Measurements from ENCODE around the gene KAT2A. TPM values are rescaled to one million over a fixed set of nuclear protein-coding genes. Genes with fewer than 3 reads are reported as not detected.
A peak's percentile ranks its signal among the peaks of the same experiment; 100 is the strongest.

KAT2A gene
- total and polyA plus RNA-seq, 8 donors, result 39.9 to 77.6 (median 70.8) TPM

GRCh38 chr17:42118126-42118510 lies 3.0 kb downstream of the KAT2A start:
- Histone ChIP-seq H3K9me3 (no peaks in the 10 kb centered on the region), H3K27me3 (no peaks in the 10 kb centered on the region), H3K4me3 (no peak overlapping the region), H3K4me1 (peaks cover 7 to 40% of the 10 kb centered on the region in 2 donors), H3K27ac (no peak overlapping the region), H3K36me3 (peaks cover 0 to 38% of the 10 kb centered on the region in 2 donors)
- no peak for ATAC-seq
- intact Hi-C loops (cut with DNase I), result loop anchor here in 1 of 2 donors (10.0 kb wide), 1 partner anchor 93 kb away; the partner anchor contains the start of gene NKIRAS2
- TF ChIP-seq, protein P1, sequence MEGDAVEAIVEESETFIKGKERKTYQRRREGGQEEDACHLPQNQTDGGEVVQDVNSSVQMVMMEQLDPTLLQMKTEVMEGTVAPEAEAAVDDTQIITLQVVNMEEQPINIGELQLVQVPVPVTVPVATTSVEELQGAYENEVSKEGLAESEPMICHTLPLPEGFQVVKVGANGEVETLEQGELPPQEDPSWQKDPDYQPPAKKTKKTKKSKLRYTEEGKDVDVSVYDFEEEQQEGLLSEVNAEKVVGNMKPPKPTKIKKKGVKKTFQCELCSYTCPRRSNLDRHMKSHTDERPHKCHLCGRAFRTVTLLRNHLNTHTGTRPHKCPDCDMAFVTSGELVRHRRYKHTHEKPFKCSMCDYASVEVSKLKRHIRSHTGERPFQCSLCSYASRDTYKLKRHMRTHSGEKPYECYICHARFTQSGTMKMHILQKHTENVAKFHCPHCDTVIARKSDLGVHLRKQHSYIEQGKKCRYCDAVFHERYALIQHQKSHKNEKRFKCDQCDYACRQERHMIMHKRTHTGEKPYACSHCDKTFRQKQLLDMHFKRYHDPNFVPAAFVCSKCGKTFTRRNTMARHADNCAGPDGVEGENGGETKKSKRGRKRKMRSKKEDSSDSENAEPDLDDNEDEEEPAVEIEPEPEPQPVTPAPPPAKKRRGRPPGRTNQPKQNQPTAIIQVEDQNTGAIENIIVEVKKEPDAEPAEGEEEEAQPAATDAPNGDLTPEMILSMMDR (IDR thresholded peaks at IDR 0.05), result no peak
- no peak for DNase-seq

GRCh38 chr17:42117397-42118125 lies 3.6 kb downstream of the KAT2A start:
- TF ChIP-seq, protein P1 (IDR thresholded peaks at IDR 0.05), result no peak
- DNase-seq (peak in 1 of 4 donors; percentile 74), ATAC-seq (no peak)
- intact Hi-C loops (cut with DNase I), result loop anchor here in 1 of 2 donors (2.0 to 10.0 kb wide), 2 partner anchors 93 to 157 kb away; partner anchors contain the start of gene NKIRAS2
- Histone ChIP-seq H3K4me3 (no peak overlapping the region), H3K4me1 (peaks cover 11 to 42% of the 10 kb centered on the region in 2 donors), H3K27ac (no peak overlapping the region), H3K27me3 (no peaks in the 10 kb centered on the region), H3K36me3 (peaks cover 0 to 32% of the 10 kb centered on the region in 2 donors), H3K9me3 (no peaks in the 10 kb centered on the region)

DNA sequence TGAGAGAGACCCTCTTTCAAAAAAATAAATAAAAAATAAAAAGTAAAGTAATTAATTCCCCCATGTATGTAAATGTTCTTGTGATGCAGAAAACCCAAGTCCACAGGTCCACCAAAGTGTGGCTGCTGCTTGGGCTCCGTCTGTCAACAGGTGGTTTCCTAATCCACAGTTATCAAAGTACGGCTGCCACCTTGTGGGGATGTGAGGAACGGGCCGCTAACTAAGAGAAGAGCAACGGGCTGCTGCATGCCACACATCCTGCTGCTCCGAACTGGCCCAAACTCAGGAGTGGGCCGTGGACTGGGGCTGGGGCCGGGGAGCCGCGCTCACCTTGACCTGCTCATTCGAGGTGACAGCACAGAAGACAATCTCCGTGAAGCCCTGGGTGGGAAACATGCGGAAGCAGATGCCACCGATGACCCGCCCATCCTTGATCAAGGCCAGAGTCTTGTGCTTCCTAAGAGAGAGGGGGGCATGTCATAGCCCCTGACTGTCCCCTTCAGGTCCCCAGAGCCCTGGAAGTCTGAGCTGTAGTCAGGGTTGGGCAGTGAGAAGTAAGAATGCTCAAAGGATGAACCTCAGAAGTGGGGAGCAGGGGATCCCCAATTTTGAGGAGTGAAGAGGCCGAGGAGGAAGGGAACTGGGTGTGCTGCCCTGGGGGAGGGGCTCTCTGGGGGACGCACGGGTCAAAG lies 4.3 kb downstream of the KAT2A start:
- Histone ChIP-seq H3K27ac (no peak overlapping the region), H3K4me3 (no peak overlapping the region), H3K9me3 (no peaks in the 10 kb centered on the region), H3K27me3 (no peaks in the 10 kb centered on the region), H3K36me3 (peaks cover 0 to 30% of the 10 kb centered on the region in 2 donors), H3K4me1 (peaks cover 12 to 41% of the 10 kb centered on the region in 2 donors)
- TF ChIP-seq, protein P1 (IDR thresholded peaks at IDR 0.05), result peak; percentile 77 to 88
- intact Hi-C loops (cut with DNase I), result loop anchor here in 1 of 2 donors (2.0 to 10.0 kb wide), 2 partner anchors 92 to 156 kb away; partner anchors contain the start of gene NKIRAS2
- DNase-seq (peak; percentile 56 to 86 (median 80)), ATAC-seq (peak; percentile 40)

GRCh38 chr17:42114118-42114517 lies 7.0 kb downstream of the KAT2A start:
- Histone ChIP-seq H3K4me1 (peaks cover 13 to 27% of the 10 kb centered on the region in 2 donors), H3K36me3 (peaks cover 0 to 39% of the 10 kb centered on the region in 2 donors), H3K27ac (no peak overlapping the region), H3K4me3 (no peak overlapping the region), H3K9me3 (no peaks in the 10 kb centered on the region), H3K27me3 (no peaks in the 10 kb centered on the region)
- DNase-seq, result no peak
- intact Hi-C loops (cut with DNase I), result loop anchor here in 1 of 2 donors (10.0 kb wide), 1 partner anchor 89 kb away; the partner anchor contains the start of gene NKIRAS2
- TF ChIP-seq, protein P1 (IDR thresholded peaks at IDR 0.05), result no peak
- no peak for ATAC-seq

Measured in left lung (tissue), 10 donors.